Left colon (tissue), 2 donors: ENCODE results near the gene CD82. TPM values are rescaled to one million over a fixed set of nuclear protein-coding genes. Genes with fewer than 3 reads are reported as not detected.

ENCODE experiments used
- ATAC-seq: fragments of 200-7000 bp; cut with Tn5 transposase; one replicate; pipeline ENCODE4 v1.9.1; 2020; ENCODE audit warnings: mild to moderate bottlenecking, moderate library complexity
- DNase-seq, 2 donors: peaks; one replicate each; pipeline ENCODE4 v3.0.0-alpha.2; 2020
- intact Hi-C, 2 donors: fragments of 100-400 bp; cut with DNase I in 1 of 2; cut with micrococcal nuclease in 1 of 2; formaldehyde crosslinking; loops; one replicate each; pipeline versions ENCODE4 v1.11.2 to v1.14.0; 2022; cut with DNase I, micrococcal nuclease
- total RNA-seq, 2 donors: library from RNA; stranded (reverse); fragmentation: NEBNext Ultra II Directional; extraction: Animal tissue kit (Norgen Biotek cat#: 25700); gene quantifications; one replicate each; pipeline ENCODE4 v1.2.1, GENCODE V29; 2021
- donor health status: DM: no; HTN: no; CAD: no.
- donor health status: DM: yes; HTN: yes; CAD: no.

CD82 gene
- total RNA-seq, 2 donors from 2014 or later, result 30.0 to 36.1 TPM

DNA sequence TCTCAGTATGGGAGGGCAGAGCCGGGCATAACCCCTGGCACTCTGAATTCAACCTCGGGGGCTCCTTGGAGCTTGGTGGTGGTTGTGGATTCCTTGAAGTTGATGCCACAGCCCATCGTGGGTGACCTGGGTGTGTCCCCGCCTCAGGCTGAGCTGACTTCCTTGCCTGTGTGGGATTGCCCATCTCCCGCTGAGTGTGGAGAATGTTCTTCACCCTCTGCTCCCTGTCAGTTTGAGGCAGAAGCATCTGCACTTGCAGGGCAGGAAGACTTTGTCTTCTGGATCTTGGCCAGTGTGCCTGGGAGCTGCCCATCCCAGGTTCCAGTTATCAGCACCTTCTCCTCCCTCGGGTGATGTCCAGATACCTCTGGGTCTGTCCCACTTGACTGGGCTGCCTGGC, 25.3 kb downstream of the CD82 start:
- DNase-seq (no peak), ATAC-seq (no peak)
- intact Hi-C loops, result no loop called here

DNA sequence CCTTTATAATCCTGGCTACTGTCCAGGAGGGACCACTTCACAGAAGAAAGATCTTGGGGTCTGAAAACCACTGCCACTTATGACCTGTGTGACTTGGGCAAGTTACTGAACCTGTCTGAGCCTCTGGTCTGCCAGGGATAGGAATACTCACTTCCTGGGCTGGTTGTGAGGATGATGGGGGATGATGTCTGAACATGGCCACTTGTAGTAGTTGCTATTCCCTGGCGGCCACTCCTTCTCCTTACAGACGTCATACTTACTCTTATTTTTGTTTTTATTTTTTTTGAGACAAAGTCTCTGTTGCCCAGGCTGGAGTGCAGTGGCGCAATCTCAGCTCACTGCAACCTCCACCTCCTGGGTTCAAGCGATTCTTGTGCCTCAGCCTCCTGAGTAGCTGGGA, 26.1 kb downstream of the CD82 start:
- no peak for ATAC-seq
- intact Hi-C loops, result no loop called here
- DNase-seq, result no peak

DNA sequence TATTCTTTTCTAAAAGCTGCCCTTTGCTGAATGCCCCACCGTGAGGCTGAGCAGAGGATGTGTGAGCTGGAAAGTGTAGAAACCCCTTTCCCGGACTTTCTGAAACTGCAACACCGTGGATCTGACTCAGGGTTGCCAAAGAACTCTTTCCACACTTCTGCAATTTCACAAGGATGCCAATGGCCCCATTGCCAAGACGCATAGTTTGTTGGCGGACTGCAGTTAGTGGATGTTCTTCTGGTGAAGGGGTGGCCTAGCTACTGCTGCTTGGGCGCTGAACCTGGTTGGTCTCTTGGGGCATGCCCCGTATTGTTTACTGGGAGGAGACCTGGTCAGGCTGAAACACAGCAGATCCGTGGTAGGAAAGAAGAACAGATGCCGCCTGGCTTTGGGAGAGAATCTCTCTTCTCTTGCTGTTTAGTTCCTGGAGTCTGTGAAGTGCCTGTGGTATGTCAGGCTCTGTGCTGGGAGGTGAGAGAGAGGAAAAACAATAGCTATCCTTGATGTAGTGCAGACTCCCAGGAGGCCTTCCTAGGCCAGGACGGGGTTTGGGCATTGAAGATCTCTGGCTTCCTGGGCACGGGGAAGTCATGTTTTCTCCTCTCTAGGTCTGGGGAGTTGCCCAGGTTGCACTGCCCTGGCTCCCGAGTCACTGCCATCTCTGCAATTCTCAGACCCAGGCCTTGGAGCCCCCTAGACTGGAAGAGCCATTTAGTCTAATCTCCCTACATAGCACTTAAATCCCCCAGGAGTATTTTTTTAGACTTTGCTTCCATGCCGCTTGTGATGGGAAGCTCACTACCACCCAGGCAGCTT, 26.9 kb downstream of the CD82 start:
- DNase-seq (peak in 1 of 2 donors; percentile 70), ATAC-seq (peak; percentile 24)
- intact Hi-C loops, result no loop called here

DNA sequence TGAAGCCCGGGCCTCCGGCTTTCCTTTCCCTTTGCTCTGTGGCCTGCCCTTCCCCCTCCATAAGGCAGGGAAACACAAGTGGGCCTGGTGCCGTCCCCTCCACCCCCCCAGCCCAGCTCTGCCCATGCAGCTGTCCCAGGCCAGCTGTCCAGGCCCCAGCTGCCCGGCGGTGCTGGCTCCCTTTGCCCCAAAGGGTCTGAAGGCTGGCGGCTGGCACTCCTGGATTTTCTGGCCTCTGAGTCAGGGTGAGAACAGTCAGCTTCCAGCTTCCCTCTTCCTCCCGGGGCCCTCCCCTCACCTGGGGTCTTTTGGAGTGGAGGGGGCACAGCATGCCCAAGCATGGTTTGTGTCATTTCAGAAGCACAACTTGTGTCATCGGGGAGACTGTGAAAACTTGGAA, 27.8 kb downstream of the CD82 start:
- ATAC-seq (no peak), DNase-seq (no peak)
- intact Hi-C loops, result no loop called here

DNA sequence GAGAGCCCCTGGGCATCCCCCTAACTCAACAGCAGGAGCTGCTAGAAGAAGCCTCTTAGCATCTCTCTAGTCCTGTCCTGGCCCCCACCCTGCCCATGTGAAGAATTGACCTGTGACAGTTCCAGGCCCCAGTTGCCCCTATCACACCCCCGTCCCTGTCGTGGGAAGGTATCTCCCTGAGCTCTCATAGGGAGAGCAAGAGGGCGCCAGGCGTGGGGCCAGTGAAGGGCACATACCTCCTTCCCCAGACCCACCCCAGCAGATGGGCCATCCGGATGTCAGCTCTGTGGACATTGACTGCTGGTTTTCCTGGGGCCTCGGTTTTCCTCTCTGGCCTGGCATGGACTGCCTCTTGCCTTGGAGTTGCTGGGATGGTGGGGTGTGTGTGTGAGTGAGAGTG, 29.5 kb downstream of the CD82 start:
- no peak for ATAC-seq
- intact Hi-C loops, result no loop called here
- no peak for DNase-seq

DNA sequence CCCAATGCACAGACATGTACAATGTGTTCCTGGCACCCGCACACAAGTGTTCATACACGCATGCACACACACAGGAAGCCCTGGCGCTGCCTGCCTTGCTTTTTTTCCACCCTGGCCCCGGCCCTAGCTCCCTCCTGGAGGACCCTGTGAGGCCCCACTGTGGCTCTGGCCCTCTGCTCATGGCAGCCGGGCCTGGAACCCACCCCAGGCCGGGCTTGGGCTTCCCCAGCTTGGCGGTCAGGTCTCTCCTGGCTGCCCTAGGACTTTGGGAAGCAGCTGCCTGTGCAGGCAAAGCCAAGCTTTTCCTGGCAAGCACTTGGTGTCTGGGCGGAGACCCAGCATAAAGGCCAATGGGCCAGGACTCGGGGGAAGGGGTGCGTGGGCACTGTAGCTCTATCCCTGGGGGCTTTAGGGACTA, 30.5 kb downstream of the CD82 start:
- intact Hi-C loops, result no loop called here
- ATAC-seq (no peak), DNase-seq (no peak)

DNA sequence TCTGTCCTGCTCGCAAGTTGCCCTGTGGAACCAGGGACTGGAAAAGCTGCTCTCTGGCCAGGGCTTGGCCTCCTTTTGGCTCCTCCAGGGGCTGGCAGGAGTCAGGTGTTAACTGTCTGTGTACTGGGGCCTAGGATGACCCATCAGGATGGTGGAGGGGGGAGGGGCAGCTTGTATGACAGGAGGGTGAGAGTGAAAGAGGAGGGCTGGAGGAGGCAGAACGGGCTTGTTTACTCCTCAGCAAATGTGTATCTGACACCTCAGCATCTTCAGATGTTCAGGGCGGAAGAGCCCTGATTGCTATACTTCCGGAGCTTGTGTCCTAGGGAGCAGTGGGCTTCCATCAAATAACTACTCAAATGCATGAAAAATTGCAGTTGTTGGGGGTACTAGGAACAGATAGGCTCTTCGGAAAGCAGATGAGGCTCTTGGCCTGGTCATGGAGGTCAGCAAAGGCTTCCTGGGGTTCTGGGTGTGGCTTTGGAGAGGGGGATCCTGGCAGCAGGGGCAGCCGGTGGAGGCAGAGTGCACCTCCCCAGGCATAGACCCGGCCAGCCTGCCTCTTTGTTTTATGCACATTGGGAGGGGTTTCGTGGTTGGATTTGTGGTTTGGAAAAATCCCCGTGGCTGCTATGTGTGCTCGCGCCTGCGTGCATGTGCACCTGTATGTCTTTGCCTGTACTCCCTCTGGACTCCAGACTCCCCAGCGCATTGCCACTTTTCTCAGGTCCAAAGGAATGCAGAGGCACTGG, 31.2 kb downstream of the CD82 start:
- intact Hi-C loops, result no loop called here
- no peak for ATAC-seq

DNA sequence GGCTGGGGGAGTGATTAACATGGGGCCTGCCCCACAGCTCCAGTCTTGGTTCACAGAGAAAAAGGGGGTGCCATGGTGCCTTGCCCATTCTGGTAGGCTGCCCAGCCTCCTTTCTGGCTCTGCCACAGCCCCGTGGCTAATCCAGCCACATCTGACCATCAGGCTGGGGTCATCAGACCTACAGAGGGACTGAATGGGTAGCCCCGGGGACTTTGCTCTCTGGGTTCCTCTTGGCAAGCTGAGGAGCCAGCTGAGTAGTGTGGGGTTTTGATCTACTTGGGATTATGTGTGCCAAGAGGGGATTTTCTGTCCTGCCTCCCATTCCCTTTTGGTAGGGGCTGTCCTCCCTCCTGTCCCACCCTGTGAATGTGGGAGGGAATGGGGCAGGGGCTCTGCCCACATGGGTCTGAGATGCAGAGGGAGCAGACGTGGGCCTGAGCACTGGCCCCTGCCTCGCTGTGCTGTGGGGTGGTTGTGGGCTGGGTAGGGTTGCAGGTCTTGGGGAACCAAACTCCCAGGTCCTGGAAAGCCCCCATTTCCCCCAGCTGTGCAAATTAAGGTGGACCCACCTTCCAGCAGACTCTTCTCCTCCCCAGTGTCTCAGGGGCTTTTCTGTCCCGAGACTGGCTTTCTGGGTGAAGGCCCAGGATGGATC, 32.0 kb downstream of the CD82 start:
- DNase-seq, result no peak
- no peak for ATAC-seq
- intact Hi-C loops, result no loop called here

More for the DNA sequence above, 31.2 kb downstream of the CD82 start:
- DNase-seq, result no peak

DNA sequence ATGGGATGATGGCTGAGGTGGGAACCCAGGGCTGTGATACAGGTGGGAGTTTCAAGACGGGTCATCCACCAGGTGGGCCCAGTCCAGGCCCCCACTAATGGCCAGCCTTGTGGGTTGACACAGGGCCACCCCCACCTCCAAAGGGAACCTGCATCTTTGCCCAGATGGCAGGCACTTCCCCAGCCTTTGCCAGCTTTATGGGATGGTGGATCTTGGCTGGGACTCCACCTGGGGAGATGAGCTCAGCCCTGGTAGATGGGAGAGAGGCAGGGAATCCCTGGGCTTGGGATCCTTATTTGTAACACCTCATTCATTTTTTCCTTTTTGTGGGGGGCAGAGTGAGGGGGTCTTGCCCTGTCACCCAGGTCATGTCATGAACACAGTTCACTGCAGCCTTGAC, 33.4 kb downstream of the CD82 start:
- intact Hi-C loops, result no loop called here
- DNase-seq, result no peak
- ATAC-seq, result no peak

DNA sequence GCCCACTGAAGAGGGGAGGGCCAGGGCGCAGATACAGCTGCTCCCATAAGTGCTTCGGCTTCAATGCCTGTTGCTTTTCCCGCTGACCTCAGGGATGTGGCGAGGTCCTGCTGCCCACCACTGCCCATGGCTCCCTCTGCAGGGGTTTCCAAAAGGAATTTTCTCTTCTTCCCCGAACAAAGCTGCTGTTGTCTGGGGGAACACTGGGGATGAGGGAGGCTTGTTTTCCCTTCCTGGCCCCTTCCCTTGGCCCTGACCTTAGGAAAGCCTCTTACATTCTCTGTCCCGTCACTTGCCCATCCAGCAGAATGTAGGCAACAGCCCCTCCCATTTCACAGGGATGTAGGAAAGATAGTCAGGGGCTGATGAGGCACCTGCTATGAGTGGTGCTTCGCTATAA, 34.8 kb downstream of the CD82 start:
- no peak for DNase-seq
- intact Hi-C loops, result no loop called here
- ATAC-seq, result no peak

DNA sequence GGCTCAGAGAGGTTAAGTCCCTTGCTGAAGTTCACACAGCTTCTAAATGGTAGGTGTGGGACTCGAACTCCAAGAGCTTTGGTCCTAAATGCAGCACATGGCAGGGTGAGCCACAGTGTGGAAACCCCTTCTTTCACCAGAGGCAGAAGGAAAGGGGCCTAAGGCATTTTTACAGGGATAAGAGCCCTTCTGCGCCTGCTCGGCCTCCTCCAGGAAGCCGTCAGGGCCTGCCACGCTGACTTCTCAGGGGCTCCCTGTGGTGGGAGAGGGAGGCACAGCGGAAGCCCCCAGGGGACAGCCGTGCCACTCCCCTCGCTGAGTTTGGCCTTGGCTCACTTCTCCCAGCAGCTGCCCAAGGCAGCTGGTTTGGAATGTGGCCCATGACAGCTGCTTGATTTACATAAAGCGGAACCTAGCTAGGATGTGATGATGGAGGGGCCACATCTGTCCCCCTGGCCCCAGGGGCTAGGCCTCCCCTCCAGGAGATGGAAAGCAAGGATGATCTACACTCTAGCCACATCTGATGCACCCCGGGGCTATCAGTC, 35.4 kb downstream of the CD82 start:
- ATAC-seq (peak; percentile 9), DNase-seq (no peak)
- intact Hi-C loops, result no loop called here

DNA sequence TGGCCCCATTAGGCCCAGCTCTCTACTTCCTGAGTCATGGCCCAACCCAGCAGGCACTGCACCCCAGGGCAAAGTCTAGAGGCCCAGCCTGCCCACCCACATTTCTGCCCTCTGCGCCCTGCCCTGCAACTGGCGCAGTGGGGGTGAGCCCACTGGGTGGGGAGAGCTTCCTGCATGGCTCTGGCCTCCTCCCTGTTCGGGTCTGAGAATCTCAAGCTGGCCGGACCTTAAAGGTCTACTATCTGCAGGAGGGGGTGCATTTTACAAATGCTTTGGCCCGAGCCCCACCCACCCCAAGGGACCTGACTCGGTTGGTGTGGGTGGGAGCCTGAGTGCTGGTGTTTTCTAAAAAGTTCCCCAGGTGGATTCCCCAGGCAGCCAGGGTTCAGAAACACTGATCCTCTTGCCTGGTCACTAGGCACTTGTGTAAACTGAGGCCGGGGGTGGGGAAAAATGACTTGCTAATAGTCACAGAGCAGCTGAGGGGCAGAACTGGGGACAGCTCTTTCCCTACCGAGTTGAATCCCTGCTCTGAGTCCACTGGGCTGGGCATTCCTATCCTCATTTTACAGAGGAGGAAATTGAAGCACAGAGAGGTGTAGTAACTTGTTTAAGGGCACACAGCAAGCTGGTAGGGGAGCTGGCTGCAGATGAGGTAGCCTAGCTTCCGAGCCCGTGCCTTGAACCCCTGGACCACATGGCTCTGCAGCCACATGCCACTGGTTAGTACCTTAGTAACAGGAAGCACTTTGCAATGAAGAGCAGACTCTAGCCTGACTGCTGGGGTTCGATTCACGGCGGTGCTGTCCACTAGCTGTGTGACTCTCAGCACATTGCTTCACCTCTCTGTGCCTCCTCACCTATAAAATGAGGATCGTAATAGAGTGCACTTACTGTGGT, 36.3 kb downstream of the CD82 start:
- peak; percentile 94 for ATAC-seq
- intact Hi-C loops, result no loop called here

DNA sequence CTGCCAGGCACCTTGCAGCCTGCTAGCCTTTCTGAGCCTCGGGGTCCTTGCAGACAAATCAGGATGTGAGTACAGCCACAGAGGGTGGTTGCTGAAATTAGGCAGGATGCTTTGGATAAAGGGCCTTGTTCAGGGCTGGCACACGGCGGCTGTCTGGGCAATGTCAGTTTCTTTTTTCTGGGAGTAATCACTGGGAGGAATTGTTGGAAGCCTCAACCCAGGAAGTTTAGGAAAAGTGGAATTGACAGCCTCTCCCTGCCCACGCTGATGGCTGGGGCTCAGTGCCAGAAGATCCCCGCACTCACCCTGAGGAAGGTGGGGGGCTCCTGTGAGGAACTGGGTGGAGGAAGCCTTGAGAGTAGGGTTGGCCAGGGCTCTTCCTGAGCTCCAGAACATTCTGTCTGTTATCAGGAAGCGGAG, 37.4 kb downstream of the CD82 start:
- ATAC-seq (no peak), DNase-seq (no peak)
- intact Hi-C loops, result no loop called here

More for the DNA sequence above, 36.3 kb downstream of the CD82 start:
- DNase-seq, result peak; percentile 43 to 59

DNA sequence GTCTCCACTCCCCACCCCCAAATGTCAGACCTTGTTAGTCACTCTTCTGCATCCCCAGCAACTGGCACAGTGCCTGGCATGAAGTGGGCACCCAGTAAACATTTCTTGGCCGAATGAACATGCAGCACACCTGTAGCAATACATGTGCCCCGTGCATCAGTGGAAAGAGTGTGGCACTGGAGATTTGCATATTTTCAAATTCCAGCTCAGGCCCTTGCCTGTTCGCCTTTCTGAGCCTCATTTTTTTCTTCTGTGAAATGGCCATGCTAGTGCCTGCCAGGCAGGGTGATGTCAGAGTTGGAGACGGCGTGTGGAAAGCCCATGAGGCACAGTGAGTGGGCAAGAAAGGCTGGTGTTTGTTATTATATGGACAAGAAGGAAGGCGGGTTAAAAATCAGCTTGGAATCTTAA, 38.7 kb downstream of the CD82 start:
- intact Hi-C loops, result no loop called here
- DNase-seq (no peak), ATAC-seq (no peak)

DNA sequence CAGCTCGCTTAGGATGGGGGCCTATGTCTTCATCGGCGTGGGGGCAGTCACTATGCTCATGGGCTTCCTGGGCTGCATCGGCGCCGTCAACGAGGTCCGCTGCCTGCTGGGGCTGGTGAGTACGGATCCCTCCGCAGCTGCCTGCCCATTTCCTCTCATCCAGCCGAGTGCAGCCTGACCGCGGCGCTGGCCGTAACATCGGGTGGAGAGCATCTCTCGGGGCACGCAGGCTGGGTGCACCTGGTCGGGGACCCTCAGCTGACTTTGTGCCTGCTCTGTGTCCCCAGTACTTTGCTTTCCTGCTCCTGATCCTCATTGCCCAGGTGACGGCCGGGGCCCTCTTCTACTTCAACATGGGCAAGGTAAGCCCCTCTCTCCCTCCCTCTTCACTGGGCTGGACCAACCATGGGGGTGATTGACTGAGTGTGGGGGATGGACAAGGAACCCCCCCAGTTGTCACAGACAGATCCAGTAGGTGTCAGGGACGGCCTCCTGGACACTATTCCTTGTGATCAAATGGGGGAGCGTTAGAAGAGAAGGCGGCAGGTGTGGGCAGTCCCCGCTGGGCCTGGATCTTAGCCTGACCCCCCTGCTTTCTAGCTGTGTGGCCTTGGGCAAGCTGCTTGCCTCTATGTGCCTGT, 39.7 kb downstream of the CD82 start:
- no peak for ATAC-seq
- no peak for DNase-seq
- intact Hi-C loops, result no loop called here

DNA sequence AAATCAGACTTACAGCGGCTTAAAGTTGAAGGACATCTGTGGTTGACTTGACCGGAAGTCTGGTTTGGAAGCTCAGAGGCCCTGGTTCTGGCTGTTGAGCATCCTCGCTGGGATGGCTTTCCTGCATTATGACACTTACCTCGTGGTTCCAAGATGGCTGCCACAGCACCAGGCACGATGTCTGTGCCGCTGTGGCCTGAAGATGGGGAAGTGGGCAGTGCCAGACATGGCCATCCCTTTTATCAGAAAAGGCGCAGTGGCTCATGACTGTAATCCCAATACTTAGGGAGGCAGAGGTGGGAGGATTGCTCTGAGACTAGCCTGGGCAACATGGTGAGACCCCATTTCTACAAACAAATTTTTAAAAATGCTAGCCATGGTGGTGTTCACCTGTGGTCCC, 40.5 kb downstream of the CD82 start:
- intact Hi-C loops, result no loop called here
- ATAC-seq, result no peak
- DNase-seq, result no peak

DNA sequence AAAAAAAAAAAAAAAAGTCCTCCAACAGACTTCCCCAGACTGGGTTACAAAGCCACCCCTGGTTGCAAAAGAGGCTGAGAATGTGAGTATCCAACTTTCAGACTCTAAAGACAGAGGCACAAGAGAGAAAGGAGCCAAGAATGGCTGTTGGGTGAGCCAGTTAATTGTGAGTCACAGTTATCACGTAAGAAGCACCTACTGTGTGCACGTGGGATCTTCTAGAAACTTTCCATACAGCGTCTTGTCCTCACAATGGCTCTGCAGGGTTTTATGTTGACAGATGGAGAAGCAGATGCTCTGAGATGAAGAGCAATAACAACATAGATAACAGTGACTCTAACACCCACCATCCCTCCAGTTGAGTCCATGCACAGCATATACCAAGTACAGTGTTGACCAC, 41.0 kb downstream of the CD82 start:
- intact Hi-C loops, result no loop called here
- ATAC-seq, result no peak
- no peak for DNase-seq

DNA sequence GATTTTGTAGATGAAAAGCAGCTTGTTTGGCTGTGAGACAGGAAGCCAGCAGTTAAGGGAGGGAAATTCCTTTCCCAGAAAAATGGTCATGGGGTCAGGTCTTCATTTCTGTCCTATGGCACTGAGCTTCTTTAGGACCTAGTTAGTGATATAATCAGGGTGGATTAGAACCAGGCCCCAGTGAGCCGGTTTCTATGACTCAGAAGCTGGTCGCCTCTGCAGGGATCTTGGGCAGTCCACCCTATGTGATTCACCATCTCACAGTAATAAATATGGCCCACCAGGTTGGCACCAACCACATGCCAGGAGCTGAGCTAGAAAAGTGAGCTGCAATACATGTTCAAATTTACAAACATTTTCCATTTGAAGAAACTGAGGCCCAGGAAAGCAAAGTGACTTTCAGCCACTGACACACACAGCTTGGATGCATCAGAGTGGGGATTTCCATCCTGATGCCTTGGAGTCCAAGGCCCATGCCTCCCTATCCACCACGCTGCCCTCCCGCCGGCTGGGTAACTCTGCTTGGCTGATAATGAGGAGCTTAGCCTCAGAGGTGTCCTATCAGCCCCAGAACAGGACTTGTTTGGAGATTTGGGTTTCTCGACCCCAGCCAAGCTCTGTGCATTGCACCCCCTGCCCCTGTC, 42.0 kb downstream of the CD82 start:
- no peak for ATAC-seq
- intact Hi-C loops, result no loop called here
- no peak for DNase-seq
